GM12878 (cell line): Measurements from ENCODE around the gene AK5. TPM values are rescaled to one million over a fixed set of nuclear protein-coding genes. Genes with fewer than 3 reads are reported as not detected.

ENCODE experiments used
- ATAC-seq: fragments of 200-7000 bp; cut with Tn5 transposase; 3 replicates; pipeline ENCODE4 v1.9.1; 2020; ENCODE audit warnings: mild to moderate bottlenecking, moderate library complexity
- BruUV-seq: library from RNA; stranded (reverse); fragments of 400-500 nt; replicated peaks from 2 replicates; lab custom pipeline; 2021; lab: Mats Ljungman, UMichigan
- CTCF ChIA-PET: fragments of 300-600 bp; sonication (Branson Sonifier 250); formaldehyde crosslinking; extraction: SDS; loops from one replicate; lab custom pipeline; 2021; ENCODE audit warnings: inconsistent platforms; lab: Yijun Ruan, JAX
- POLR2A ChIA-PET: fragments of 350-600 bp; formaldehyde crosslinking; extraction: SDS; loops from one replicate; lab custom pipeline; 2021; ENCODE audit warnings: inconsistent platforms; lab: Charles Lee
- RAD21 ChIA-PET: fragments of 300-600 bp; sonication (Branson Sonifier 250); formaldehyde crosslinking; loops from one replicate; lab custom pipeline; 2023; ENCODE audit warnings: antibody characterized with exemption; ENCODE audit not compliant: unreplicated experiment; lab: Charles Lee
- SMC1A ChIA-PET: fragments of 300-600 bp; sonication (Branson Sonifier 250); formaldehyde crosslinking; loops from one replicate; lab custom pipeline; 2023; ENCODE audit not compliant: unreplicated experiment, uncharacterized antibody; lab: Charles Lee
- DNase-seq: peaks from one replicate; pipeline ENCODE4 v3.0.0-alpha.2; 2011; ENCODE audit warnings: low read depth, low spot score
- FAIRE-seq: peaks from 3 replicates; lab custom pipeline; 2011; peaks lifted over from hg19 to GRCh38; lab: Jason Lieb, UNC
- H2AFZ ChIP-seq: 2 replicates; pipeline ENCODE4 v1.6.0; 2011; ENCODE audit warnings: low read depth, low read length, control low read depth; ENCODE audit not compliant: control insufficient read depth
- H3K27ac ChIP-seq: 2 replicates; pipeline ENCODE4 v1.5.1; 2011; ENCODE audit warnings: control low read depth; ENCODE audit not compliant: control insufficient read depth, insufficient read depth
- H3K27me3 ChIP-seq, 2 experiments: replicated peaks in 1 of 2; 2 replicates each; pipeline versions ENCODE4 v1.6.0 to v1.6.1; 2011; ENCODE audit warnings: low read length in 1 of 2; ENCODE audit not compliant: control insufficient read depth in 2 of 2, insufficient read depth in 2 of 2
- H3K36me3 ChIP-seq, 2 experiments: 2 replicates each; pipeline ENCODE4 v1.5.1; 2011; ENCODE audit warnings: low read length in 1 of 2; ENCODE audit not compliant: control insufficient read depth in 2 of 2, insufficient read depth in 2 of 2
- H3K4me1 ChIP-seq: 2 replicates; pipeline ENCODE4 v1.6.1; 2011; ENCODE audit warnings: mild to moderate bottlenecking, low read length, moderate library complexity, mixed read lengths; ENCODE audit not compliant: control insufficient read depth, insufficient read depth
- H3K4me2 ChIP-seq: 2 replicates; pipeline ENCODE4 v1.6.0; 2011; ENCODE audit warnings: control low read depth; ENCODE audit not compliant: control insufficient read depth, insufficient read depth
- H3K4me3 ChIP-seq: fragments of 200-600 bp; sonication (generic); 2 replicates; pipeline ENCODE4 v1.5.1; 2016
- H3K79me2 ChIP-seq: 2 replicates; pipeline ENCODE4 v1.6.0; 2011; ENCODE audit warnings: low read length; ENCODE audit not compliant: control insufficient read depth, insufficient read depth
- H3K9ac ChIP-seq: 2 replicates; pipeline ENCODE4 v1.8.0; 2011; ENCODE audit warnings: low read length, control low read depth, mixed read lengths; ENCODE audit not compliant: control insufficient read depth, insufficient read depth
- H3K9me3 ChIP-seq: replicated peaks from 3 replicates; pipeline ENCODE4 v1.5.1; 2011; ENCODE audit warnings: mild to moderate bottlenecking, low read length; ENCODE audit not compliant: control insufficient read depth, insufficient read depth
- H4K20me1 ChIP-seq: 2 replicates; pipeline ENCODE4 v1.6.0; 2011; ENCODE audit not compliant: control insufficient read depth, insufficient read depth
- E4F1 ChIP-seq: fragments of 450-650 bp; IDR thresholded peaks from 2 replicates; pipeline ENCODE4 v1.6.1; 2018; ENCODE audit warnings: borderline replicate concordance, mild to moderate bottlenecking; ENCODE audit not compliant: partially characterized antibody
- WGBS: methylation state at CpG from one replicate; pipeline ENCODE4 v1.1.6; 2016; ENCODE audit warnings: low lambda C conversion rate; ENCODE audit not compliant: insufficient replicate concordance, insufficient coverage; ENCODE audit errors: missing lambda C conversion rate; 5-methylcytosine and 5-hydroxymethylcytosine counted together
- in situ Hi-C: fragments of 300-500 bp; cut with MboI; formaldehyde crosslinking; loops from 9 replicates; pipeline ENCODE4 v1.14.3; 2018; ENCODE audit warnings: mixed read lengths
- intact Hi-C: fragments of 100-400 bp; cut with micrococcal nuclease; formaldehyde crosslinking; loops from one replicate; pipeline ENCODE4 v1.14.2; 2022; ENCODE audit not compliant: unreplicated experiment
- polyA plus RNA-seq, 11 experiments: library from polyadenylated mRNA; depleted of rRNA in 4 of 11; unstranded in 6 of 11; stranded (reverse) in 5 of 11; fragments of >200 nt; fragmentation: Nextera tagmentation in 4 of 11; fragmentation: Illumina TruSeq in 1 of 11; extraction: Ambion mirVana in 4 of 11; extraction: Trizol in 1 of 11; gene quantifications; 1 replicate in 1 of 11; 2 replicates in 10 of 11; pipeline versions ENCODE4 v1.2.1 to v1.2.3, GENCODE V29; 2011 to 2016; ENCODE audit warnings: inconsistent platforms in 2 of 11, missing spikeins in 2 of 11, low read depth in 1 of 11
- total RNA-seq, 4 experiments: library from RNA; depleted of rRNA in 3 of 4; stranded (reverse); fragments of >200 nt in 3 of 4; fragmentation: Illumina TruSeq in 1 of 4; extraction: Trizol in 1 of 4; gene quantifications; 2 replicates each; pipeline versions ENCODE4 v1.2.1 to v1.2.3, GENCODE V29; 2013 to 2021
- TF ChIP-seq, protein P1 (sequence below): IDR thresholded peaks from 2 replicates; pipeline ENCODE4 v1.6.1; 2011; ENCODE audit warnings: low read depth, low read length, improper control_type of control experiment, borderline replicate concordance

AK5 gene
- total and polyA plus RNA-seq, 10 of the 15 experiments (the other 5 are each of a cell fraction or from before 2014, with no cell fraction given) = 0.08 to 0.33 TPM; not detected in 8

GRCh38 chr1:77375990-77376389 lies 94.2 kb downstream of the AK5 start:
- Histone ChIP-seq H2AFZ (no peak overlapping the region), H3K36me3 (no peaks in the 10 kb centered on the region), H3K4me2 (no peak overlapping the region), H3K9ac (no peak overlapping the region), H3K9me3 (no peaks in the 10 kb centered on the region), H3K79me2 (no peaks in the 10 kb centered on the region), H3K4me3 (no peak overlapping the region), H3K27me3 (no peaks in the 10 kb centered on the region; a peak in 2 of 4 replicates), H4K20me1 (no peaks in the 10 kb centered on the region), H3K4me1 (no peaks in the 10 kb centered on the region), H3K27ac (no peak overlapping the region)
- ATAC-seq (no peak), DNase-seq (no peak), FAIRE-seq (no peak)
- intact Hi-C loops = no loop called here
- BruUV-seq = no TSS peak
- POLR2A ChIA-PET = no interaction called here
- TF ChIP-seq, protein P1, sequence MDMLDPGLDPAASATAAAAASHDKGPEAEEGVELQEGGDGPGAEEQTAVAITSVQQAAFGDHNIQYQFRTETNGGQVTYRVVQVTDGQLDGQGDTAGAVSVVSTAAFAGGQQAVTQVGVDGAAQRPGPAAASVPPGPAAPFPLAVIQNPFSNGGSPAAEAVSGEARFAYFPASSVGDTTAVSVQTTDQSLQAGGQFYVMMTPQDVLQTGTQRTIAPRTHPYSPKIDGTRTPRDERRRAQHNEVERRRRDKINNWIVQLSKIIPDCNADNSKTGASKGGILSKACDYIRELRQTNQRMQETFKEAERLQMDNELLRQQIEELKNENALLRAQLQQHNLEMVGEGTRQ = no peak
- TF ChIP-seq E4F1 = no peak
- CTCF ChIA-PET = no interaction called here
- RAD21 ChIA-PET = no interaction called here
- SMC1A ChIA-PET = no interaction called here
- in situ Hi-C loops = no loop called here
- 0% methylated on average over 4 of the region's 4 CpGs for WGBS
